OCI-LY1 (cell line): ENCODE measurements around the gene LDLRAD4.

Experiments
- EZH2 ChIP-seq: fragments of 200-600 bp; sonication (generic), shearing (Covaris generic); IDR thresholded peaks from 2 replicates; pipeline ENCODE4 v1.8.0; 2017; ENCODE audit warnings: borderline replicate concordance, mixed run types, mild to moderate bottlenecking, antibody characterized with exemption, low read length, moderate library complexity, mixed read lengths
- TF ChIP-seq, protein P1 (sequence below): fragments of 200-600 bp; sonication (generic), shearing (Covaris generic); IDR thresholded peaks from 2 replicates; pipeline ENCODE4 v1.5.1; 2017; ENCODE audit warnings: mild to moderate bottlenecking, antibody characterized with exemption, low read length, moderate library complexity, mixed read lengths

DNA sequence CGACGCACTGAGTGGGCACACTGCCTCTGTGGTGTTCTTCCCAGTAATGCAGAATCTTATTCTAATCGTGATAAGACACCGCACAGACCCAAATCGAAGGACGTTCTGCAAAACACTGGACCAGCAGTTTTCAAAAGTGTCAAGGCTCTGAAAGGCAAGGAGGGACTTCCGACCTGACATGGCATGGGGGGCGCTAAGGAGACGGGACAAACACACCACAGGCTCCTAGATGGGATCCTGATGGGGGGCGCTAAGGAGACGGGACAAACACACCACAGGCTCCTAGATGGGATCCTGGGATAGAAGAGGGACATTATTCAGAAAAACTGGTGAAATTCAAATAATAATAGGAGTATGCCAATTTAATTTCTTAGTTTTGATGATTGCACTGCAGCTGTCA, 191.4 kb downstream of the LDLRAD4 start:
- TF ChIP-seq EZH2, result no peak
- TF ChIP-seq, protein P1, sequence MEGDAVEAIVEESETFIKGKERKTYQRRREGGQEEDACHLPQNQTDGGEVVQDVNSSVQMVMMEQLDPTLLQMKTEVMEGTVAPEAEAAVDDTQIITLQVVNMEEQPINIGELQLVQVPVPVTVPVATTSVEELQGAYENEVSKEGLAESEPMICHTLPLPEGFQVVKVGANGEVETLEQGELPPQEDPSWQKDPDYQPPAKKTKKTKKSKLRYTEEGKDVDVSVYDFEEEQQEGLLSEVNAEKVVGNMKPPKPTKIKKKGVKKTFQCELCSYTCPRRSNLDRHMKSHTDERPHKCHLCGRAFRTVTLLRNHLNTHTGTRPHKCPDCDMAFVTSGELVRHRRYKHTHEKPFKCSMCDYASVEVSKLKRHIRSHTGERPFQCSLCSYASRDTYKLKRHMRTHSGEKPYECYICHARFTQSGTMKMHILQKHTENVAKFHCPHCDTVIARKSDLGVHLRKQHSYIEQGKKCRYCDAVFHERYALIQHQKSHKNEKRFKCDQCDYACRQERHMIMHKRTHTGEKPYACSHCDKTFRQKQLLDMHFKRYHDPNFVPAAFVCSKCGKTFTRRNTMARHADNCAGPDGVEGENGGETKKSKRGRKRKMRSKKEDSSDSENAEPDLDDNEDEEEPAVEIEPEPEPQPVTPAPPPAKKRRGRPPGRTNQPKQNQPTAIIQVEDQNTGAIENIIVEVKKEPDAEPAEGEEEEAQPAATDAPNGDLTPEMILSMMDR, result peak; percentile 40; the same call in 1 of the 2 replicates
